Smooth muscle cell (in vitro differentiated cells): ENCODE measurements around the gene CASTOR1. TPM values are rescaled to one million over a fixed set of nuclear protein-coding genes. Genes with fewer than 3 reads are reported as not detected.

Experiments
- DNase-seq: peaks from one replicate; lab custom pipeline; 2025; ENCODE audit not compliant: unreplicated experiment; lab: John Stamatoyannopoulos, UW
- H2AFZ ChIP-seq: fragments of 200-600 bp; sonication (generic); 2 replicates; pipeline ENCODE4 v1.6.0; 2016; ENCODE audit warnings: antibody characterized with exemption, low read depth, mild to moderate bottlenecking
- H3F3A ChIP-seq: fragments of 200-600 bp; sonication (generic); 2 replicates; pipeline ENCODE4 v1.6.0; 2017; ENCODE audit warnings: antibody characterized with exemption, low read depth
- H3K27ac ChIP-seq: fragments of 200-600 bp; sonication (generic); 2 replicates; pipeline ENCODE4 v1.5.1; 2016; ENCODE audit warnings: low read depth, mild to moderate bottlenecking
- H3K27me3 ChIP-seq: fragments of 200-600 bp; sonication (generic); 2 replicates; pipeline ENCODE4 v1.6.1; 2016; ENCODE audit warnings: low read depth, mild to moderate bottlenecking
- H3K36me3 ChIP-seq: fragments of 200-600 bp; sonication (generic); 2 replicates; pipeline ENCODE4 v1.5.1; 2016; ENCODE audit warnings: low read depth
- H3K4me1 ChIP-seq: fragments of 200-600 bp; sonication (generic); 2 replicates; pipeline ENCODE4 v1.5.1; 2016; ENCODE audit warnings: low read depth
- H3K4me2 ChIP-seq: fragments of 200-600 bp; sonication (generic); 2 replicates; pipeline ENCODE4 v1.6.0; 2016; ENCODE audit warnings: mild to moderate bottlenecking
- H3K4me3 ChIP-seq: fragments of 200-600 bp; sonication (generic); 2 replicates; pipeline ENCODE4 v1.5.1; 2016; ENCODE audit warnings: mild to moderate bottlenecking
- H3K79me2 ChIP-seq: fragments of 200-600 bp; sonication (generic); 2 replicates; pipeline ENCODE4 v1.6.0; 2016; ENCODE audit warnings: low read depth, mild to moderate bottlenecking
- H3K9ac ChIP-seq: fragments of 200-600 bp; sonication (generic); 2 replicates; pipeline ENCODE4 v1.6.0; 2016; ENCODE audit warnings: low read depth
- H3K9me3 ChIP-seq: fragments of 200-600 bp; sonication (generic); replicated peaks from 2 replicates; pipeline ENCODE4 v1.5.1; 2016; ENCODE audit warnings: low read depth
- H4K20me1 ChIP-seq: fragments of 200-600 bp; sonication (generic); 2 replicates; pipeline ENCODE4 v1.6.0; 2016; ENCODE audit warnings: low read depth
- CTCF ChIP-seq: fragments of 200-600 bp; sonication (generic); IDR thresholded peaks from 2 replicates; pipeline ENCODE4 v1.5.1; 2017; ENCODE audit warnings: borderline replicate concordance, mild to moderate bottlenecking, antibody characterized with exemption; ENCODE audit not compliant: insufficient read depth, poor library complexity, severe bottlenecking
- WGBS: methylation state at CpG from one replicate; pipeline ENCODE4 v1.1.7; 2016; ENCODE audit warnings: low lambda C conversion rate; 5-methylcytosine and 5-hydroxymethylcytosine counted together
- polyA plus RNA-seq: library from polyadenylated mRNA; unstranded; fragments of >200 nt; fragmentation: Nextera tagmentation; extraction: Ambion mirVana; gene quantifications from 2 replicates; pipeline ENCODE4 v1.2.1, GENCODE V29; 2016
- total RNA-seq: library from RNA; depleted of rRNA; stranded (reverse); fragments of >200 nt; gene quantifications from 2 replicates; pipeline ENCODE4 v1.2.3, GENCODE V29; 2014

CASTOR1 gene
- total and polyA plus RNA-seq, 2 experiments from 2014 or later: 9.8 to 21.8 TPM

- H3K79me2 ChIP-seq: no peaks in the 10 kb centered on the region
- no peaks in the 10 kb centered on the region for H3K9me3 ChIP-seq
- peaks cover 7% of the 10 kb centered on the region for H3F3A ChIP-seq
- no peak overlapping the region for H3K27ac ChIP-seq
- no peak overlapping the region for H3K4me3 ChIP-seq
- no peak overlapping the region for H3K9ac ChIP-seq
- H3K4me2 ChIP-seq: no peak overlapping the region
- H2AFZ ChIP-seq: no peak overlapping the region
- TF ChIP-seq CTCF: no peak
- 92% methylated on average over 2 of the region's 2 CpGs for WGBS
- peaks cover 3% of the 10 kb centered on the region for H4K20me1 ChIP-seq
- H3K27me3 ChIP-seq: no peaks in the 10 kb centered on the region
- peaks cover 18% of the 10 kb centered on the region for H3K36me3 ChIP-seq
- H3K4me1 ChIP-seq: no peaks in the 10 kb centered on the region
- DNase-seq: no peak
Observed at GRCh38 chr22:30332994-30333706, 43.8 kb upstream of the CASTOR1 start.

GRCh38 chr22:30332551-30332950 is 43.2 kb upstream of the CASTOR1 start:
- Histone ChIP-seq H3K27me3 (no peaks in the 10 kb centered on the region), H3K79me2 (no peaks in the 10 kb centered on the region), H3F3A (peaks cover 11% of the 10 kb centered on the region), H3K4me2 (no peak overlapping the region), H3K27ac (no peak overlapping the region), H2AFZ (no peak overlapping the region), H3K4me1 (peaks cover 2% of the 10 kb centered on the region), H3K4me3 (no peak overlapping the region), H3K36me3 (peaks cover 18% of the 10 kb centered on the region), H4K20me1 (peaks cover 3% of the 10 kb centered on the region), H3K9ac (no peak overlapping the region), H3K9me3 (no peaks in the 10 kb centered on the region)
- no peak for TF ChIP-seq CTCF
- WGBS: 95% methylated on average over 5 of the region's 5 CpGs
- no peak for DNase-seq

GRCh38 chr22:30328466-30329049 is 39.3 kb upstream of the CASTOR1 start:
- H3K36me3 ChIP-seq: no peaks in the 10 kb centered on the region
- H3K4me1 ChIP-seq: peaks cover 19% of the 10 kb centered on the region
- peaks cover 26% of the 10 kb centered on the region for H3K79me2 ChIP-seq
- DNase-seq: no peak
- no peaks in the 10 kb centered on the region for H3K9me3 ChIP-seq
- H2AFZ ChIP-seq: no peak overlapping the region
- H4K20me1 ChIP-seq: peaks cover 24% of the 10 kb centered on the region
- H3K27ac ChIP-seq: peak overlapping the region; percentile 89
- no peaks in the 10 kb centered on the region for H3K27me3 ChIP-seq
- H3K4me2 ChIP-seq: no peak overlapping the region
- no peak for TF ChIP-seq CTCF
- WGBS: 28% methylated on average over 3 of the region's 3 CpGs
- no peak overlapping the region for H3K4me3 ChIP-seq
- peaks cover 24% of the 10 kb centered on the region for H3F3A ChIP-seq
- no peak overlapping the region for H3K9ac ChIP-seq
